ENCODE measurements around the gene CHST11. TPM values are rescaled to one million over a fixed set of nuclear protein-coding genes. Genes with fewer than 3 reads are reported as not detected.

CHST11 gene
- total RNA-seq, 4 donors from 2014 or later = 5.7 to 15.7 (median 7.1) TPM

DNA sequence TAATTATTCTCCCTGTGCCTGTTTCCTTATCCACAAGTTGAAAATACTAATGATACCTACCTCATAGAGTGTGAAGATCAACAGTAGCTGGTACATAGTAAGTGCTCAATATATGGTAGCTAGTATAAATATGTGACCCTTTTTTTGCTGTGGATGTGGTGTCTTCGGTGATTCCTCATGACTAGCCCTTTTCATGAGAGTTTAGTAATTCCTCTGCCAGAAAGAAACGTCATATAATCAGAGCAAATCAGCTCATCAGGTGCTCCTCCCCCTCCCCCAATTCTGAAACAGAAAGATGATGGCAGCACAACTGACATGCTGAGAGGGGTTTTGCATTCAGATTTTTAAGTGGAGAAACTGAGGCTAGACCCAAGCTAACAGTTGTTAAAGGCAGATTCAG, 290.6 kb downstream of the CHST11 start:
- H3K36me3 ChIP-seq = no peaks in the 10 kb centered on the region
- no peak overlapping the region for H3K4me3 ChIP-seq
- no peak overlapping the region for H3K27ac ChIP-seq (replicated peaks in 1 of 4)
- no peaks in the 10 kb centered on the region for H3K27me3 ChIP-seq
- WGBS = 88% methylated on average over 2 of the region's 2 CpGs
- TF ChIP-seq EP300 (IDR thresholded peaks at IDR 0.05) (no peak), POLR2AphosphoS5 (IDR thresholded peaks at IDR 0.05) (no peak), POLR2A (IDR thresholded peaks at IDR 0.05; ENCODE audit: low read depth) (no peak)
- TF ChIP-seq, protein P1, sequence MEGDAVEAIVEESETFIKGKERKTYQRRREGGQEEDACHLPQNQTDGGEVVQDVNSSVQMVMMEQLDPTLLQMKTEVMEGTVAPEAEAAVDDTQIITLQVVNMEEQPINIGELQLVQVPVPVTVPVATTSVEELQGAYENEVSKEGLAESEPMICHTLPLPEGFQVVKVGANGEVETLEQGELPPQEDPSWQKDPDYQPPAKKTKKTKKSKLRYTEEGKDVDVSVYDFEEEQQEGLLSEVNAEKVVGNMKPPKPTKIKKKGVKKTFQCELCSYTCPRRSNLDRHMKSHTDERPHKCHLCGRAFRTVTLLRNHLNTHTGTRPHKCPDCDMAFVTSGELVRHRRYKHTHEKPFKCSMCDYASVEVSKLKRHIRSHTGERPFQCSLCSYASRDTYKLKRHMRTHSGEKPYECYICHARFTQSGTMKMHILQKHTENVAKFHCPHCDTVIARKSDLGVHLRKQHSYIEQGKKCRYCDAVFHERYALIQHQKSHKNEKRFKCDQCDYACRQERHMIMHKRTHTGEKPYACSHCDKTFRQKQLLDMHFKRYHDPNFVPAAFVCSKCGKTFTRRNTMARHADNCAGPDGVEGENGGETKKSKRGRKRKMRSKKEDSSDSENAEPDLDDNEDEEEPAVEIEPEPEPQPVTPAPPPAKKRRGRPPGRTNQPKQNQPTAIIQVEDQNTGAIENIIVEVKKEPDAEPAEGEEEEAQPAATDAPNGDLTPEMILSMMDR (IDR thresholded peaks at IDR 0.05) = no peak
- no peaks in the 10 kb centered on the region for H3K9me3 ChIP-seq
- DNase-seq (ENCODE audit: extremely low spot score) = no peak
- H3K4me1 ChIP-seq = peaks cover under 1 to 21% (median 16%) of the 10 kb centered on the region in 4 donors
- intact Hi-C loops (cut with DNase I) = no loop called here

DNA sequence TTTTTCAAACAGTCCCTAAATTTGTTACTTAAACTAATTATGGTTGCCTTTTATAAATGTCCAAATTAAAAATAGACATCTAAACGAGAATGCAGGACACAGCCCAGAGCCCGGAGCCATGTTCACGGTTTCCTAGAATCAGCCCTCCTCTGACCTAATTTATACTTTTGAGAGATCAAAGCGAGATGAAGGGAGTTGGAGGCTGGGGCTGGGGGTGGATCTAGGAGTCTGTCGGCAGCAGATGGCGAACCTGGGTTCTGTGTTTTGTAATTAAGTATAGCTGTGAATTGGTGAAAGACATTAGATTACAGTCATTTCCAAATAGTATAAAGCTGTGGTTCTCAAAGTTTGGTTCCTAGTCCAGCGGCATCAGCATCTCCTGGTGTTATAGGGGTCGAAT, 291.2 kb downstream of the CHST11 start:
- H3K9me3 ChIP-seq = no peaks in the 10 kb centered on the region
- no peaks in the 10 kb centered on the region for H3K36me3 ChIP-seq
- no peak for DNase-seq (ENCODE audit: extremely low spot score)
- H3K27ac ChIP-seq (replicated peaks in 1 of 4) = no peak overlapping the region
- no peak overlapping the region for H3K4me3 ChIP-seq
- intact Hi-C loops (cut with DNase I) = no loop called here
- peaks cover 0 to 15% (median 10%) of the 10 kb centered on the region in 4 donors for H3K4me1 ChIP-seq
- H3K27me3 ChIP-seq = no peaks in the 10 kb centered on the region
- TF ChIP-seq POLR2A (IDR thresholded peaks at IDR 0.05; ENCODE audit: low read depth) (no peak), POLR2AphosphoS5 (IDR thresholded peaks at IDR 0.05) (no peak), EP300 (IDR thresholded peaks at IDR 0.05) (no peak)
- TF ChIP-seq, protein P1 (IDR thresholded peaks at IDR 0.05) = no peak
- 77% methylated on average over 8 of the region's 8 CpGs for WGBS

- intact Hi-C loops (cut with DNase I) = no loop called here
- Histone ChIP-seq H3K27me3 (no peaks in the 10 kb centered on the region), H3K4me3 (no peak overlapping the region), H3K36me3 (no peaks in the 10 kb centered on the region), H3K9me3 (no peaks in the 10 kb centered on the region), H3K27ac (replicated peaks in 1 of 4) (no peak overlapping the region), H3K4me1 (peaks cover 0 to 14% (median 10%) of the 10 kb centered on the region in 4 donors)
- no peak for DNase-seq (ENCODE audit: extremely low spot score)
- WGBS = 79% methylated on average over 7 of the region's 7 CpGs
- no peak for TF ChIP-seq POLR2AphosphoS5 (IDR thresholded peaks at IDR 0.05)
- TF ChIP-seq, protein P1 (IDR thresholded peaks at IDR 0.05) = no peak
- TF ChIP-seq POLR2A (IDR thresholded peaks at IDR 0.05; ENCODE audit: low read depth) = no peak
- no peak for TF ChIP-seq EP300 (IDR thresholded peaks at IDR 0.05)
Observed at GRCh38 chr12:104748356-104748755, 291.6 kb downstream of the CHST11 start.

GRCh38 chr12:104748790-104749189, 292.0 kb downstream of the CHST11 start:
- H3K36me3 ChIP-seq = no peaks in the 10 kb centered on the region
- DNase-seq (ENCODE audit: extremely low spot score) = no peak
- 38% methylated on average over 5 of the region's 5 CpGs for WGBS
- H3K27me3 ChIP-seq = no peaks in the 10 kb centered on the region
- no peak overlapping the region for H3K4me3 ChIP-seq
- H3K4me1 ChIP-seq = peaks cover 0 to 14% (median 10%) of the 10 kb centered on the region in 4 donors
- H3K27ac ChIP-seq (replicated peaks in 1 of 4) = no peak overlapping the region
- intact Hi-C loops (cut with DNase I) = no loop called here
- no peak for TF ChIP-seq EP300 (IDR thresholded peaks at IDR 0.05)
- TF ChIP-seq POLR2A (IDR thresholded peaks at IDR 0.05; ENCODE audit: low read depth) = no peak
- TF ChIP-seq, protein P1 (IDR thresholded peaks at IDR 0.05) = no peak
- TF ChIP-seq POLR2AphosphoS5 (IDR thresholded peaks at IDR 0.05) = no peak
- no peaks in the 10 kb centered on the region for H3K9me3 ChIP-seq

GRCh38 chr12:104749545-104749944, 292.8 kb downstream of the CHST11 start:
- DNase-seq (ENCODE audit: extremely low spot score) = no peak
- Histone ChIP-seq H3K4me1 (peaks cover 0 to 14% (median 10%) of the 10 kb centered on the region in 4 donors), H3K36me3 (no peaks in the 10 kb centered on the region), H3K27ac (replicated peaks in 1 of 4) (no peak overlapping the region), H3K9me3 (no peaks in the 10 kb centered on the region), H3K4me3 (no peak overlapping the region), H3K27me3 (no peaks in the 10 kb centered on the region)
- 87% methylated on average over 4 of the region's 4 CpGs for WGBS
- TF ChIP-seq, protein P1 (IDR thresholded peaks at IDR 0.05) = no peak
- TF ChIP-seq POLR2AphosphoS5 (IDR thresholded peaks at IDR 0.05) (no peak), EP300 (IDR thresholded peaks at IDR 0.05) (no peak), POLR2A (IDR thresholded peaks at IDR 0.05; ENCODE audit: low read depth) (no peak)
- intact Hi-C loops (cut with DNase I) = no loop called here

Measured in esophagus muscularis mucosa (tissue), 4 donors.